Measurements from ENCODE around the gene TP73.

Gene TP73

GRCh38 chr1:3716351-3716750 lies 64.0 kb downstream of the TP73 start:
- intact Hi-C loops (cut with DNase I): no loop called here
- DNase-seq: peak in 1 of 10 donors; percentile 34

- DNase-seq: no peak
- intact Hi-C loops (cut with DNase I): no loop called here
Observed at GRCh38 chr1:3717041-3717714, 64.9 kb downstream of the TP73 start.

- DNase-seq: no peak
- intact Hi-C loops (cut with DNase I): no loop called here
Observed at GRCh38 chr1:3717715-3718601, 65.6 kb downstream of the TP73 start.

- intact Hi-C loops (cut with DNase I): no loop called here
- no peak for DNase-seq
Observed at GRCh38 chr1:3718764-3719163, 66.4 kb downstream of the TP73 start.

GRCh38 chr1:3721955-3722465 lies 69.7 kb downstream of the TP73 start:
- intact Hi-C loops (cut with DNase I): loop anchor here (10.0 kb wide), 1 partner anchor 97 kb away; the partner anchor contains the start of gene TPRG1L
- no peak for DNase-seq

GRCh38 chr1:3722846-3723245 lies 70.5 kb downstream of the TP73 start:
- intact Hi-C loops (cut with DNase I): loop anchor here (10.0 kb wide), 1 partner anchor 98 kb away; the partner anchor contains the start of gene TPRG1L
- DNase-seq: no peak

GRCh38 chr1:3724416-3725030 lies 72.2 kb downstream of the TP73 start:
- DNase-seq: peak in 9 of 10 donors; percentile 58 to 95 (median 82)
- intact Hi-C loops (cut with DNase I): loop anchor here (1.0 to 10.0 kb wide), 2 partner anchors 29 to 100 kb away; partner anchors contain the start of gene TPRG1L

DNA sequence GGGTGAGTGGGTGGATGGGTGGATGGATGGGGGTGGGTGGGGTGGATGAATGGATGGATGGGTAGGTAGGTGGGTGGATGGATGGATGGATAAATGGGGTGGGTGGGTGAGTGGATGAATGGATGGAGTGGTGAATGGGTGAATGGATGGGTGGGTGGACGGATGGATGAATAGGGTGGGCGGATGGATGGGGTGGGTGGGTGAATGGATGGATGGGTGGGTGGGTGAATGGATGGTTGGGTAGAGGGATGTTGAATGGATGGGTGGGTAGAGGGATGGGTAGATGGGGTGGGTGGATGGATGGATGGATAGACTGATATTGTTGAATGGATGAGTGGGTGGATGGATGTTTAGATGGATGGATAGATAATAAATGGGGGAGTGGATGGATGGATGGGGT lies 73.0 kb downstream of the TP73 start:
- no peak for DNase-seq
- intact Hi-C loops (cut with DNase I): loop anchor here (10.0 kb wide), 1 partner anchor 101 kb away; the partner anchor contains the start of gene TPRG1L

DNA sequence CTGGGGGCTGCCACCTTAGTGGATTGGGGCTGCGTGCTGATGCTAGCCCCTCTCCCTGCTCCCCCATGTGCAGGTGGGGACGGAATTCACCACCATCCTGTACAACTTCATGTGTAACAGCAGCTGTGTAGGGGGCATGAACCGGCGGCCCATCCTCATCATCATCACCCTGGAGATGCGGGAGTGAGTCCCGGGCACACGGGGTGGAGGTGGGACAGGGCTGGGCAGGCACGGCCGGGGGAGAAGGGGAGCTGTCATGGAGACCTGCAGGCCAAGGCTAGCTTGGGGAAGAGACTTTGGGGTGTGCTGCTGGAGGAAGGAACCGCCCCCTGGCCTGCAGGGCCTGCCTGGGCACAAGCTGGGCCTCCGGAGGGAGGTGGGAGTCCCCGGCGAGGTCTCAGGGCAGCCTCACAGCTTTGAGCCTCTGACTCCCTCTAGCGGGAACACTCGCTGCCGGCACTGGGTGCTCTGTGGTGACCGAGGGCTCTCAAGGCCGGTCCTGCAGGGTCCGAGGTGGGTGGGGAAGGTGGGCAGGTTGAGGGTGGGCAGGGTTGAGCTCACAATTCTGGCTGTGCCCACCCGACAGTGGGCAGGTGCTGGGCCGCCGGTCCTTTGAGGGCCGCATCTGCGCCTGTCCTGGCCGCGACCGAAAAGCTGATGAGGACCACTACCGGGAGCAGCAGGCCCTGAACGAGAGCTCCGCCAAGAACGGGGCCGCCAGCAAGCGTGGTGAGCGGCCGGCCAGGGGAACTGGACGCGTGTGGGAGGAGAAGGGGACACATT lies 74.9 kb downstream of the TP73 start:
- intact Hi-C loops (cut with DNase I): loop anchor here (10.0 kb wide), 1 partner anchor 102 kb away; the partner anchor contains the start of gene TPRG1L
- DNase-seq: peak in 6 of 10 donors; percentile 48 to 93 (median 55)

- intact Hi-C loops (cut with DNase I): loop anchor here (10.0 kb wide), 1 partner anchor 103 kb away; the partner anchor contains the start of gene TPRG1L
- DNase-seq: no peak
Observed at GRCh38 chr1:3727825-3728776, 75.8 kb downstream of the TP73 start.

- intact Hi-C loops (cut with DNase I): loop anchor here (10.0 kb wide), 1 partner anchor 105 kb away; the partner anchor contains the start of gene TPRG1L
- no peak for DNase-seq
Observed at GRCh38 chr1:3729594-3730542, 77.6 kb downstream of the TP73 start.

- DNase-seq: no peak
- intact Hi-C loops (cut with DNase I): no loop called here
Observed at GRCh38 chr1:3730543-3731247, 78.4 kb downstream of the TP73 start.

DNA sequence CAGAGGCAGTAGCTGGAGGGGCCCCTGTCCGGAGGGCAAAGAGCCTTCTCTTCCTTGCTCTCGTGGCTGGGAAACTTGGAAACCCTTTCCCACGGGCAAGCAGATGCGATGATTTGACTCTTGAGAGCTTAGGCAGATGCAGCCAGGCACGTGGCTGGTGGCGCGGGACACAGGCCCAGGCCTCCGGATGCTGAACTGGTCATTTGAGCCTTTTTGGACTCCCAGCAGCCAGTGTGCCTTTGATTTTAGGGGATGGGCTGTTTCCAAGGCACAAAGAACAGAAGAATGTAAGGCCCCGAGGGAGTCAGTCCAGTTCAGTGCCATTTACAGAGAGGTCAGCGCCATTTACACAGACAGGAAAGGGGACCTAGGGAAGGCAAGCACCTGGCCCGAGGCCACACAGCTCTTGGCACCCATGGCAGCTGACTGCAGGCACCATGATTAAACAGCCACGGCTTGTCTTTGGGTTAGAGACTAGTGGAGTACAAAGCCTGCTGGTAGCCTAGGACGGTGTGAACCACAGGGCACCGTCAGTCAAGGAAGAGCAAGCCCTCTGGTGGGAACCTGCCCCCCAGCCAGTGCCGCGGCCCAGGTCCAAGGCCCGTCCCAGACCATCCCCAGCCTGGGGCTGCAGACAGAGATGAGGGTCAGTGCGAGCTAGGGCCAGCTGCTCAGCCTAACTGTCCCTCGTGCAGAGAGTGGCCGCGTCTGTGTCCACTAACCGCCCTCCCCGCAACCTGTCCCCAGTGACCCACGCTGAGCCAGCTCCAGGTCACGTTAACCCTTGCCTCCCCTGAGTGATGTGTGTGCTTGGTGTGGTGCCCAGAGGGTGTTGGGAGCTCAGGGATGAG lies 79.5 kb downstream of the TP73 start:
- intact Hi-C loops (cut with DNase I): no loop called here
- peak in 2 of 10 donors; percentile 43 to 47 for DNase-seq

DNA sequence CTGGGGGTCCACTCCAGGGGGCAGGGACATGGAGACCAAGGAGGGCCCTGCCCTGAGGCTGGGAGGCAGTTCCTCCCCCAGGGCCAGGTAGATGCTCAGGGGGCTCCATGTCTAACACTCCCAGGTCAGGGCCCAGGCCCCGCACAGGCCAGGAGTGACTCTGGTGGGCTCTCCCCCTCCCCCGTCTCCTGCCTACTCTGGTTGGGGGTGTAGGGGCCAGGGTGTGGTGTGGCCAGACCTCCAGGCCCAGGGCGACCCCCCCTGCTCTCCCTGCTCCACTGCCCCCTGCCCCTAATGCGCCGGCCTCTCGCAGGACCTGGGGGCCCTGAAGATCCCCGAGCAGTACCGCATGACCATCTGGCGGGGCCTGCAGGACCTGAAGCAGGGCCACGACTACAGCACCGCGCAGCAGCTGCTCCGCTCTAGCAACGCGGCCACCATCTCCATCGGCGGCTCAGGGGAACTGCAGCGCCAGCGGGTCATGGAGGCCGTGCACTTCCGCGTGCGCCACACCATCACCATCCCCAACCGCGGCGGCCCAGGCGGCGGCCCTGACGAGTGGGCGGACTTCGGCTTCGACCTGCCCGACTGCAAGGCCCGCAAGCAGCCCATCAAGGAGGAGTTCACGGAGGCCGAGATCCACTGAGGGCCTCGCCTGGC lies 80.2 kb downstream of the TP73 start:
- intact Hi-C loops (cut with DNase I): no loop called here
- DNase-seq: no peak

GRCh38 chr1:3733094-3733882 lies 81.0 kb downstream of the TP73 start:
- intact Hi-C loops (cut with DNase I): no loop called here
- no peak for DNase-seq
